ENCODE measurements around the gene RNF2.
"Not testable (repeated sequence)": the region's sequence is repeated elsewhere in the genome, so short reads cannot be mapped to it uniquely, and the experiment has no call there.

The RNF2 gene

GRCh38 chr1:185045814-185046492, 595 bp downstream of the RNF2 start:
- DNase-seq, result peak; percentile 56
- in situ Hi-C loops (cut with HindIII; ENCODE audit: low pct_ligation_motif_present, low pct_unique_long_range_greater_than_20kb, low sequenced_read_pairs), result no loop called here

GRCh38 chr1:185046668-185047067, 1.3 kb downstream of the RNF2 start:
- in situ Hi-C loops (cut with HindIII; ENCODE audit: low pct_ligation_motif_present, low pct_unique_long_range_greater_than_20kb, low sequenced_read_pairs), result no loop called here
- DNase-seq, result no peak

DNA sequence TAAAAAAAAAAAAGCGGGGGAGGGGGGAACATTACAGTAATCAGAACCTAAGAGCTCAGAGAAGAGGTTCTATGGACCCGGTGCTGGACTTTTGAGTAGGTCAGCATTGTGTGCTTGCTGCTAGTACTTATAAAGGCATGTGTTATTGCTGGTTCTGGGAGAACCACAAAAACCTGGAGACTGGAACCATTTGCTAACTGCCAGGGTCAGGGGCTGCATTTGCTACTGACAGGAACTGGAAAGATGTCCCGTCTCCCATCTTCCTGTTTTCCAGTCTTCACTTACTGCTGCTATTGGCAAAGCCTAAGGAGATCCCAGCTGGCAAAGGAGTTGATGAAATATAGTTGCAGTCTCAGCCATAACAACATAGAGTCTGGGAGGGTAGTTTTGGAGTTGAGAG, 4.3 kb downstream of the RNF2 start:
- in situ Hi-C loops (cut with HindIII; ENCODE audit: low pct_ligation_motif_present, low pct_unique_long_range_greater_than_20kb, low sequenced_read_pairs), result no loop called here
- DNase-seq, result no peak

DNA sequence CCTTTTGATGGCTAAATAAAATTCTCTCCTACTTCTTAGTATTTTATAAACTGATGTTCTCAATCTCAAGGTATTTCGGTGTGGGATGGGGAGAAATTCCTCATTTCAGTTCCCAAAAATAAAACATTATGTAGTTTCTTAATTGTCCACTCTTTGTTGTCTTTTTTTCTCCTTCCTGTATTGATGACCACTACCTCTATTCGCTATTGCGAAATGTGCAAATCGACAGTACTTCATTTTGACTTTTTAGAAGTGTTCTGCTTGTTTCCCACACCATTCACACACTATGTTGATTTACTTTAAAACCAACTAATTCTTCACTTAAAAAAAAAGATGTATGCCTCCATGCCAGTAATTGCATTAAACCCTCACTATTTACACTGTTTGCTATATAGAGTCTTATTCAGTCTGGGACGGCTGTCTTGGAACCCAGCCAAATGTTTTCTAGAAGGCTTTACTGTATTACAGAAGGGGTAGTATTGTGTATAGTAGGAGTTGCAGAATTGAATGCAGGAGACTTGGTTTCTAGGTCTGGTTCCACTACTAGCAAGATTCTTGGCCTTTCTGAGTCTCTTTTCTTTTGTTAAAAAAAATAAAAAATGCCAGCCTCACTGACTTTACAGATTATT, 5.6 kb downstream of the RNF2 start:
- DNase-seq, result no peak
- in situ Hi-C loops (cut with HindIII; ENCODE audit: low pct_ligation_motif_present, low pct_unique_long_range_greater_than_20kb, low sequenced_read_pairs), result no loop called here

- DNase-seq, result no peak
- in situ Hi-C loops (cut with HindIII; ENCODE audit: low pct_ligation_motif_present, low pct_unique_long_range_greater_than_20kb, low sequenced_read_pairs), result no loop called here
These were observed 7.8 kb downstream of the RNF2 start for GRCh38 chr1:185053204-185053603.

GRCh38 chr1:185054365-185055060, 9.2 kb downstream of the RNF2 start:
- no peak for DNase-seq
- in situ Hi-C loops (cut with HindIII; ENCODE audit: low pct_ligation_motif_present, low pct_unique_long_range_greater_than_20kb, low sequenced_read_pairs), result no loop called here

DNA sequence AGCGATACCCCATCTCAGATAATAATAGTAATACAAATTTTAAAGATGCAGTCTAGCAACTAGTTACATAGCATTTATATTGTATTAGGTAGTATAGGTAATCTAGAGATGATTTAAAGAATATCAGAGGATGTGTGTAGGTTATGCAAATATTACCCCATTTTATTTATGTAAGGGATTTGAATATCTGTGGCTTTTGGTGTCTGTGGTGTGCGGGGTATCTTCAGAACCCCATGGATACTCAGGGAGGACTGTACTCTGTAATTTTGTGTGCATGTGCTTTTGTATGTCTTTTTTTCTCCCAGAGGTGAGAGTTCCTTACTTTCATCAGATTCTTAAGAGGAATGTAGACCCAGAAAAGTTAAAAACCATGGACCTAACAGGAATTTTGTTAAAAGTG, 12.8 kb downstream of the RNF2 start:
- in situ Hi-C loops (cut with HindIII; ENCODE audit: low pct_ligation_motif_present, low pct_unique_long_range_greater_than_20kb, low sequenced_read_pairs), result no loop called here
- DNase-seq, result no peak

DNA sequence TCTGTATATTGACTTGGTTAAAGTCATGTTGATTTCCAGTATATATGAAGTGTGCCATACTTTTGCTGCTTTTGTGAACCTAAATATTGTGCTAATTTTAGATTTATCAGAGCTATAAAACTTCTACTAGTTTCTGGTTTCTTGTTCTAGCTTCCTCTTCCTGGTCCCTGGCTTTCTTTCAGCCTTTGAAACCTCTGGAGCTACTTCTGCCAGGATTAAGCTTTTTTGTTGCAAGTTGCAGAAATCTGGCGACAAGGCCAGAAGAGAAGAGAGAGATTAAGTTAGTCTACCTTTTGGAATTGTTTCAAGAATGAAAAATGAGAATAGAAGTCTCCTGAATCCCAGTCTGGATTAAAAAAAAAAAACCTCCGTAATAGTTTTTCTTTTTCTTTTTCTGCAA, 13.5 kb downstream of the RNF2 start:
- in situ Hi-C loops (cut with HindIII; ENCODE audit: low pct_ligation_motif_present, low pct_unique_long_range_greater_than_20kb, low sequenced_read_pairs), result no loop called here
- DNase-seq, result no peak

DNA sequence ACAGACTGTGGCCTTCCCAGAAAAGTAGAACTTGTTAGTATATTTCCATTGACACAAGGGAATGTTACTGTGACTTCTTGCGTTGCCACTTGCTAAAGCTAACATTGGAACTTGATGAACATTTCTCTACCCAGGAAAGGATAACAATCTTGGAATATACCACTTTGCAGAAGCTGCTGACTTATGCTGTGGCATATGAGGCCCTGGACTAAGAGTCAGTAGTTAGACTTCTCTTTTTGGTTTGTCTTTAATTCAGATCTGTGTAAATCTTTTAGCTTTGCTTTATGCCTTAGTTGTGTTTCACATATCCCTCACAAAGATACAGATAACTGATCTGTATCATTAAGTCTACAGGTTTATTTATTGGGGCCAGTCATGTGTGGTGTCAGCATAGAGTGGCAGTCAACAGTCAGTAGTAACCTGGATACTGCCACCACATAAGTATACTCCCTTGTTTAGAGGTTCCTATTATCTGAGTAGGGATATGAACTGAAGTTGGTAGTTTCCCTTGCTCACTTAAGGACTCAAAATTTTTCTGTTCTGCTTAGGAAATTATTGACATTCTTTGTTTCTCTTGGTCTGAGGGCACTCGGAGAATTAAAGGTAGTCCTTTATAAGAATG, 14.7 kb downstream of the RNF2 start:
- no peak for DNase-seq
- in situ Hi-C loops (cut with HindIII; ENCODE audit: low pct_ligation_motif_present, low pct_unique_long_range_greater_than_20kb, low sequenced_read_pairs), result no loop called here

GRCh38 chr1:185062710-185063370, 17.5 kb downstream of the RNF2 start:
- DNase-seq, result no peak
- in situ Hi-C loops (cut with HindIII; ENCODE audit: low pct_ligation_motif_present, low pct_unique_long_range_greater_than_20kb, low sequenced_read_pairs), result no loop called here

DNA sequence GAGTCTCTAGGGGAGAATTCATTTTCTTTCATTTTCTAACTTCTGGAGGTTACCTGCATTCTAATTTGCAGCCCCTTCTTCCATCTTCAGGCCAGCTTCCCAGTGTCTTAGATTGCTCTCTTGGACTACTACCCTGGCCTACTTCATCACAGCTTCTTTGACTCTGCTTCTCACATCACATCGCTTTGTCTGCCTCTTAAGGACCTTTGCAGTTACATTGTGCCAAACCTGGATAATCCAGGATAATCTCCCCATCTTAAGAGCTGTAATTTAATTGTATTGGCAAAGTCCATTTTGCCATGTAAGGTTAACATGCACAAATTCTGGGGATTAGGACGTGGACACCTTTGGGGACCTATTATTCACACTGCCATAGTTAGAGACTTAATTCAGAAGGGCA, 18.4 kb downstream of the RNF2 start:
- in situ Hi-C loops (cut with HindIII; ENCODE audit: low pct_ligation_motif_present, low pct_unique_long_range_greater_than_20kb, low sequenced_read_pairs), result no loop called here
- no peak for DNase-seq

DNA sequence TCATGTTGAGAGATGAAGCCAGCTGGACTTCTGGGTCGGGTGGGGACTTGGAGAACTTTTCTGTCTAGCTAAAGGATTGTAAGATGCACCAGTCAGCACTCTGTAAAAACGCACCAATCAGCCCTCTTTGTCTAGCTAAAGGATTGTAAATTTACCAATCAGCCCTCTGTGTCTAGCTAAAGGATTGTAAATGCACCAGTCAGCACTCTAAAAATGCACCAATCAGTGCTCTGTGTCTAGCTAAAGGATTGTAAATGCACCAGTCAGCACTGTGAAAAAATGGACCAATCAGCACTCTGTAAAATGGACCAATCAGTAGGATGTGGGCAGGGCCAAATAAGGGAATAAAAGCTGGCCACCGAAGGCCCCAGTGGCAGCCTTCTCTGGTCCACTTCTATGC, 19.6 kb downstream of the RNF2 start:
- DNase-seq; in situ Hi-C loops (cut with HindIII; ENCODE audit: low pct_ligation_motif_present, low pct_unique_long_range_greater_than_20kb, low sequenced_read_pairs): not testable (repeated sequence)

DNA sequence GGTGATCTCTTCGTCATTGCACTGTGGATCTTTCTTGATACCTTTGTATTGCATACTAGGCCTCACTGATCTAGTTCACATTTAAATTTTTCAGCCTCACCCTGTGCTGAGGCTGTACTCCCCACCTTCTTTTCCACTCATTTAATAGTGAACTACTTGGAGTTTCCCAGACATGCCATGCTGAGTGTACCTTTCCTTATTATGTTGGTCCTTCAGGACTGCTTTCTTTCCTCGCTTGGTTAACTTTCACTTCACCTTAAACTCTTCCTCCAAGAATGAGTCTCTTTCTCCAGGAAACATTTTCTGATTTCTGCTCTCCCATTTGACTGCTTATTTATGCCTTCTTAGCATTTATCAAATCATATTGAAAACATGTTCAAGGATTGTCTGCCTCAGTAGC, 20.8 kb downstream of the RNF2 start:
- DNase-seq, result no peak
- in situ Hi-C loops (cut with HindIII; ENCODE audit: low pct_ligation_motif_present, low pct_unique_long_range_greater_than_20kb, low sequenced_read_pairs), result no loop called here

DNA sequence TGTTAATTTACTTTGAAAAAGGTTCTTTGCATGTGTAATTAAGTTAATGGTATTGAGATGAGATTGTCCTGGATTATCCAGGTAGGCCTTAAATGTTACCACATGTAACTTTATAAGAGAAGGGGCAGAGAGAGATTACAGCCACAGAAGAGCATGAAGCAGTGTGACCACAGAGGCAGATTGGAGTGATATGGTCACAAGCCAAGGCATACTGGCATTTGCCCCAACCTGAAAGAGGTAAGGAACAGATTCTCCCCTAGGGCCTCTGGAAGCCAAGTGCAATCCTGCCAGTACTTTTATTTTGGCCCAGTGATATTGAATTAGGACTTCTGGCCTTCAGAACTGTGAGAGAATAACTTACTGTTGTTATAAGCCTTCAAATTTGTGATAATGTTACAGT, 23.0 kb downstream of the RNF2 start:
- no peak for DNase-seq
- in situ Hi-C loops (cut with HindIII; ENCODE audit: low pct_ligation_motif_present, low pct_unique_long_range_greater_than_20kb, low sequenced_read_pairs), result no loop called here

GRCh38 chr1:185069202-185069772, 23.9 kb downstream of the RNF2 start:
- no peak for DNase-seq
- in situ Hi-C loops (cut with HindIII; ENCODE audit: low pct_ligation_motif_present, low pct_unique_long_range_greater_than_20kb, low sequenced_read_pairs), result no loop called here

GRCh38 chr1:185070051-185070450, 24.7 kb downstream of the RNF2 start:
- DNase-seq, result no peak
- in situ Hi-C loops (cut with HindIII; ENCODE audit: low pct_ligation_motif_present, low pct_unique_long_range_greater_than_20kb, low sequenced_read_pairs), result no loop called here

GRCh38 chr1:185073725-185074124, 28.4 kb downstream of the RNF2 start:
- in situ Hi-C loops (cut with HindIII; ENCODE audit: low pct_ligation_motif_present, low pct_unique_long_range_greater_than_20kb, low sequenced_read_pairs), result no loop called here
- peak; percentile 43 for DNase-seq

GRCh38 chr1:185074307-185074706, 28.9 kb downstream of the RNF2 start:
- peak; percentile 66 for DNase-seq
- in situ Hi-C loops (cut with HindIII; ENCODE audit: low pct_ligation_motif_present, low pct_unique_long_range_greater_than_20kb, low sequenced_read_pairs), result no loop called here

- in situ Hi-C loops (cut with HindIII; ENCODE audit: low pct_ligation_motif_present, low pct_unique_long_range_greater_than_20kb, low sequenced_read_pairs), result no loop called here
- DNase-seq, result no peak
These were observed 30.1 kb downstream of the RNF2 start for GRCh38 chr1:185075476-185075875.

Measured in ACHN (cell line).